Right lobe of liver (tissue), 6 donors: Measurements from ENCODE around the gene SRD5A2. TPM values are rescaled to one million over a fixed set of nuclear protein-coding genes. Genes with fewer than 3 reads are reported as not detected.

Experiments
- ATAC-seq, 4 donors: fragments of 200-7000 bp; cut with Tn5 transposase; one replicate each; pipeline ENCODE4 v1.9.1; 2020; ENCODE audit warnings: mild to moderate bottlenecking in 4 of 4, moderate library complexity in 4 of 4
- DNase-seq, 3 donors: peaks; one replicate each; pipeline ENCODE4 v3.0.0-alpha.2; 2020
- H3K27ac ChIP-seq, 3 donors: fragments of 200-600 bp; one replicate each; pipeline ENCODE4 v1.8.0; 2022
- H3K27me3 ChIP-seq, 2 donors: fragments of 200-600 bp; one replicate each; pipeline ENCODE4 v1.8.0; 2022
- H3K36me3 ChIP-seq, 4 donors: fragments of 200-600 bp; sonication (generic) in 1 of 4; one replicate each; pipeline versions ENCODE4 v1.5.1 to v1.8.0; 2017 to 2022; ENCODE audit warnings: control low read depth in 1 of 4
- H3K4me1 ChIP-seq, 4 donors: fragments of 200-600 bp; sonication (generic) in 1 of 4; one replicate each; pipeline versions ENCODE4 v1.5.1 to v1.8.0; 2017 to 2022; ENCODE audit warnings: control low read depth in 1 of 4
- H3K4me3 ChIP-seq, 3 donors: fragments of 200-600 bp; one replicate each; pipeline ENCODE4 v1.8.0; 2022
- H3K9me3 ChIP-seq, 4 donors: fragments of 200-600 bp; sonication (generic) in 1 of 4; one replicate each; pipeline versions ENCODE4 v1.5.1 to v1.8.0; 2017 to 2022; ENCODE audit warnings: control low read depth in 1 of 4
- CTCF ChIP-seq, 4 donors: fragments of 200-600 bp in 3 of 4; fragments of 450-650 bp in 1 of 4; IDR thresholded peaks; one replicate each; pipeline versions ENCODE4 v1.5.1 to v1.8.0; 2016 to 2022; ENCODE audit warnings: antibody characterized with exemption in 4 of 4, mild to moderate bottlenecking in 2 of 4
- POLR2A ChIP-seq: fragments of 450-650 bp; IDR thresholded peaks from one replicate; pipeline ENCODE4 v1.6.1; 2017; ENCODE audit warnings: antibody characterized with exemption, mild to moderate bottlenecking
- WGBS: methylation state at CpG from one replicate; pipeline ENCODE4 v1.1.6; 2018; ENCODE audit warnings: low coverage, low lambda C conversion rate; ENCODE audit not compliant: insufficient coverage; ENCODE audit errors: missing lambda C conversion rate; 5-methylcytosine and 5-hydroxymethylcytosine counted together
- intact Hi-C, 2 donors: fragments of 100-400 bp; cut with DNase I; formaldehyde crosslinking; loops; one replicate each; pipeline versions ENCODE4 v1.11.2 to v1.14.1; 2022
- total RNA-seq, 6 experiments: library from RNA; depleted of rRNA in 2 of 6; stranded (reverse); fragments of >200 nt in 2 of 6; fragmentation: NEBNext Ultra II Directional in 3 of 6; extraction: Animal tissue kit (Norgen Biotek cat#: 25700) in 3 of 6; gene quantifications; one replicate each; pipeline versions ENCODE4 v1.1.0 to v1.2.4, GENCODE V29; 2016 to 2023
- donor health status: DM: no; HTN: yes; CAD: no.
- donor health status: DM: no; HTN: no; CAD: no.
- donor health status: DM: no; HTN: no; CAD: no.
- donor health status: DM: no; HTN: yes; CAD: no.
- donor health status: DM: no; HTN: yes; CAD: no.

Gene SRD5A2
- total RNA-seq, 6 experiments from 2014 or later = 2.3 to 12.0 (median 5.8) TPM

GRCh38 chr2:31547485-31547884, 33.3 kb downstream of the SRD5A2 start:
- intact Hi-C loops = no loop called here
- Histone ChIP-seq H3K27ac (peak overlapping the region in 2 of 3 donors; percentile 36 to 69), H3K36me3 (no peaks in the 10 kb centered on the region), H3K9me3 (no peaks in the 10 kb centered on the region), H3K4me1 (no peaks in the 10 kb centered on the region), H3K4me3 (no peak overlapping the region), H3K27me3 (no peaks in the 10 kb centered on the region)
- ATAC-seq (peak; percentile 95 to 100 (median 98)), DNase-seq (peak in 2 of 3 donors; percentile 58 to 83)
- WGBS = 53% methylated on average over 1 of the region's 2 CpGs
- TF ChIP-seq CTCF (IDR thresholded peaks at IDR 0.05) (no peak), POLR2A (no peak)

- TF ChIP-seq CTCF (IDR thresholded peaks at IDR 0.05) = no peak
- TF ChIP-seq POLR2A = no peak
- peak in 2 of 4 donors; percentile 43 to 46 for ATAC-seq
Observed at GRCh38 chr2:31541853-31542252, 38.9 kb downstream of the SRD5A2 start.

GRCh38 chr2:31539505-31539904, 41.2 kb downstream of the SRD5A2 start:
- no peak overlapping the region for H3K27ac ChIP-seq
- intact Hi-C loops = no loop called here

More at GRCh38 chr2:31541853-31542252, 38.9 kb downstream of the SRD5A2 start:
- intact Hi-C loops = no loop called here
- Histone ChIP-seq H3K9me3 (no peaks in the 10 kb centered on the region), H3K27ac (no peak overlapping the region), H3K36me3 (no peaks in the 10 kb centered on the region), H3K27me3 (no peaks in the 10 kb centered on the region), H3K4me3 (no peak overlapping the region), H3K4me1 (peaks cover 0 to 3% (median 0%) of the 10 kb centered on the region in 4 donors)
- DNase-seq = no peak

GRCh38 chr2:31535768-31536167, 45.0 kb downstream of the SRD5A2 start:
- Histone ChIP-seq H3K4me1 (peaks cover 0 to 20% (median 7%) of the 10 kb centered on the region in 4 donors), H3K4me3 (no peak overlapping the region), H3K27me3 (no peaks in the 10 kb centered on the region), H3K27ac (peak overlapping the region in 1 of 3 donors; percentile 41), H3K36me3 (no peaks in the 10 kb centered on the region), H3K9me3 (no peaks in the 10 kb centered on the region)
- intact Hi-C loops = no loop called here
- WGBS = 20% methylated on average over 2 of the region's 2 CpGs
- ATAC-seq = peak; percentile 73 to 91 (median 88)
- TF ChIP-seq CTCF (IDR thresholded peaks at IDR 0.05) (no peak), POLR2A (no peak)
- DNase-seq = no peak

More at GRCh38 chr2:31539505-31539904, 41.2 kb downstream of the SRD5A2 start:
- H3K4me3 ChIP-seq = no peak overlapping the region
- no peak for ATAC-seq
- no peaks in the 10 kb centered on the region for H3K36me3 ChIP-seq
- DNase-seq = no peak
- no peaks in the 10 kb centered on the region for H3K9me3 ChIP-seq
- WGBS = 49% methylated on average over 3 of the region's 3 CpGs
- TF ChIP-seq CTCF (IDR thresholded peaks at IDR 0.05) (no peak), POLR2A (no peak)
- H3K4me1 ChIP-seq = peaks cover 0 to 20% (median 7%) of the 10 kb centered on the region in 4 donors
- H3K27me3 ChIP-seq = no peaks in the 10 kb centered on the region

- TF ChIP-seq CTCF (IDR thresholded peaks at IDR 0.05) = no peak
- no peak for TF ChIP-seq POLR2A
- Histone ChIP-seq H3K27me3 (no peaks in the 10 kb centered on the region), H3K27ac (no peak overlapping the region), H3K4me1 (peaks cover 0 to 20% (median 7%) of the 10 kb centered on the region in 4 donors), H3K36me3 (no peaks in the 10 kb centered on the region), H3K9me3 (no peaks in the 10 kb centered on the region), H3K4me3 (no peak overlapping the region)
- DNase-seq (no peak), ATAC-seq (no peak)
- 82% methylated on average over 1 of the region's 1 CpG for WGBS
- intact Hi-C loops = no loop called here
Observed at GRCh38 chr2:31534636-31535035, 46.1 kb downstream of the SRD5A2 start.
